WTC11 (cell line): Measurements from ENCODE around the gene EIF4E1B. TPM values are rescaled to one million over a fixed set of nuclear protein-coding genes. Genes with fewer than 3 reads are reported as not detected.

Experiments
- ATAC-seq: fragments of 200-7000 bp; cut with Tn5 transposase; 2 replicates; pipeline ENCODE4 v1.10.0; 2021; ENCODE audit warnings: mild to moderate bottlenecking, moderate library complexity
- CTCF ChIA-PET: fragments of 300-600 bp; sonication (Branson Sonifier 250); formaldehyde crosslinking; loops from one replicate; lab custom pipeline; 2021; ENCODE audit warnings: antibody characterized with exemption; lab: Charles Lee
- POLR2A ChIA-PET: fragments of 350-600 bp; sonication (Branson Sonifier 250); formaldehyde crosslinking; loops from one replicate; lab custom pipeline; 2021; ENCODE audit warnings: antibody characterized with exemption; lab: Charles Lee
- DNase-seq: peaks from one replicate; pipeline ENCODE4 v3.0.0; 2021; ENCODE audit warnings: low spot score
- H3K27ac Mint-ChIP-seq: 2 replicates; pipeline ENCODE4 v1.8.0; 2021; ENCODE audit warnings: mixed read lengths
- H3K27me3 Mint-ChIP-seq: 2 replicates; pipeline ENCODE4 v1.8.0; 2021; ENCODE audit warnings: low read depth, mild to moderate bottlenecking, moderate library complexity, mixed read lengths
- H3K36me3 Mint-ChIP-seq: 2 replicates; pipeline ENCODE4 v1.8.0; 2021; ENCODE audit warnings: mixed read lengths
- H3K4me1 Mint-ChIP-seq: 2 replicates; pipeline ENCODE4 v1.8.0; 2022; ENCODE audit warnings: mixed read lengths
- H3K4me3 Mint-ChIP-seq: 2 replicates; pipeline ENCODE4 v1.8.0; 2021; ENCODE audit warnings: mild to moderate bottlenecking, moderate library complexity, mixed read lengths
- H3K9me3 Mint-ChIP-seq: 2 replicates; pipeline ENCODE4 v1.8.0; 2021; ENCODE audit warnings: mixed read lengths
- ARID4B ChIP-seq: sonication (generic); formaldehyde crosslinking; IDR thresholded peaks from 2 replicates; pipeline ENCODE4 v1.8.0; 2023; ENCODE audit warnings: missing genetic modification reagents, mild to moderate bottlenecking, borderline replicate concordance
- CREB1 ChIP-seq: sonication (generic); formaldehyde crosslinking; IDR thresholded peaks from 2 replicates; pipeline ENCODE4 v1.8.0; 2023; ENCODE audit warnings: mild to moderate bottlenecking, missing genetic modification reagents
- EMX1 ChIP-seq: fragments of 250-450 bp; sonication (Bioruptor Pico); IDR thresholded peaks from 2 replicates; pipeline ENCODE4 v1.8.0; 2021; ENCODE audit warnings: mild to moderate bottlenecking
- ESRRA ChIP-seq: sonication (generic); formaldehyde crosslinking; IDR thresholded peaks from 2 replicates; pipeline ENCODE4 v1.8.1; 2022; ENCODE audit warnings: mild to moderate bottlenecking, missing genetic modification reagents, borderline replicate concordance
- JAZF1 ChIP-seq: fragments of 250-450 bp; sonication (Bioruptor Pico); IDR thresholded peaks from 2 replicates; pipeline ENCODE4 v1.9.0; 2021; ENCODE audit warnings: moderate library complexity, mild to moderate bottlenecking, inconsistent platforms
- RORB ChIP-seq: fragments of 250-450 bp; sonication (Bioruptor Pico); IDR thresholded peaks from 2 replicates; pipeline ENCODE4 v1.9.0; 2021; ENCODE audit warnings: mild to moderate bottlenecking
- TCF7 ChIP-seq: sonication (generic); formaldehyde crosslinking; IDR thresholded peaks from 2 replicates; pipeline ENCODE4 v1.8.0; 2022; ENCODE audit warnings: mild to moderate bottlenecking, low read depth, missing genetic modification reagents, moderate library complexity
- ZNF232 ChIP-seq: sonication (generic); formaldehyde crosslinking; IDR thresholded peaks from 2 replicates; pipeline ENCODE4 v1.8.0; 2022; ENCODE audit warnings: mild to moderate bottlenecking, missing genetic modification reagents
- ZNF281 ChIP-seq: sonication (generic); formaldehyde crosslinking; IDR thresholded peaks from 2 replicates; pipeline ENCODE4 v1.8.0; 2023; ENCODE audit warnings: mild to moderate bottlenecking, missing genetic modification reagents
- ZNF317 ChIP-seq: sonication (generic); formaldehyde crosslinking; IDR thresholded peaks from 2 replicates; pipeline ENCODE4 v1.8.1; 2023; ENCODE audit warnings: low read depth, mild to moderate bottlenecking, moderate library complexity, missing genetic modification reagents, borderline replicate concordance
- ZNF423 ChIP-seq: fragments of 250-450 bp; sonication (Bioruptor Pico); IDR thresholded peaks from 2 replicates; pipeline ENCODE4 v2.1.2; 2022; ENCODE audit warnings: mild to moderate bottlenecking, moderate library complexity
- ZNF512 ChIP-seq: sonication (generic); formaldehyde crosslinking; IDR thresholded peaks from 2 replicates; pipeline ENCODE4 v1.8.1; 2022; ENCODE audit warnings: missing genetic modification reagents, borderline replicate concordance
- total RNA-seq: library from RNA; stranded (reverse); gene quantifications from 3 replicates; pipeline ENCODE4 v1.2.3, GENCODE V29; 2021
- TF ChIP-seq, protein P1 (sequence below): sonication (generic); formaldehyde crosslinking; IDR thresholded peaks from 2 replicates; pipeline ENCODE4 v1.8.1; 2022; ENCODE audit warnings: low read depth, mild to moderate bottlenecking, moderate library complexity, missing genetic modification reagents, borderline replicate concordance
- TF ChIP-seq, protein P2 (sequence below): fragments of 250-450 bp; sonication (Bioruptor Pico); conservative IDR thresholded peaks from 2 replicates; pipeline ENCODE4 v1.9.0; 2021; ENCODE audit warnings: mild to moderate bottlenecking

Gene EIF4E1B
- total RNA-seq, 1 experiment from 2014 or later = 0.74 TPM

GRCh38 chr5:176625966-176626875, 4.3 kb upstream of the EIF4E1B start (continued):
- no peak for TF ChIP-seq ZNF512 (CRISPR knock-in tag)
- TF ChIP-seq ARID4B (CRISPR knock-in tag) = no peak
- TF ChIP-seq ZNF423 (CRISPR knock-in tag) = no peak
- TF ChIP-seq ESRRA (CRISPR knock-in tag) = no peak

DNA sequence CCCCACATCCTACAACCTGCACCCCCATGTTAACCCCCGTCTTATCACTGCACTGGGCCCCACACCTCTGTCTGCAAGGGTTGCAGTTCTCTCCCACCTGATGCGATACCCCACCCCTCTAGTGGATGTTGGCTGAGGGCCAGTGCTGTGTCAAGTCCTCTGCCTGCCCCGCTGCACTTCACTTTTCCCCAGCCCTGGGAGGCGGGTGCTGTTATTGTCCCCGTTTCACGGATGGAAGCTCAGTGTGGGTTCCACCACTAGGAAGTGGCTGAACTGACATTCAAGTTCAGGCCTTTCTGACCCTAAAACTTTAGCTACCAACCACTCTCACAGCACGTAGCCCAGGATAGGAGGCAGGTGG, 3.6 kb upstream of the EIF4E1B start:
- no peak for TF ChIP-seq ZNF232
- TF ChIP-seq ZNF281 (CRISPR knock-in tag) = no peak
- TF ChIP-seq, all 79 proteins: peak for 0
- H3K4me3 Mint-ChIP-seq = no peak overlapping the region
- H3K9me3 Mint-ChIP-seq = no peaks in the 10 kb centered on the region
- POLR2A ChIA-PET = interaction anchor here (0.7 kb wide), 1 partner anchor 845 kb away, joined by 4 read pairs; no protein-coding TSS in a partner anchor
- peaks cover 43% of the 10 kb centered on the region for H3K27me3 Mint-ChIP-seq
- CTCF ChIA-PET = interaction anchor here (0.9 kb wide), 1 partner anchor 34 kb away, joined by 3 read pairs; no protein-coding TSS in a partner anchor
- ATAC-seq (no peak), DNase-seq (no peak)
- H3K27ac Mint-ChIP-seq = no peak overlapping the region
- H3K4me1 Mint-ChIP-seq = peaks cover 26% of the 10 kb centered on the region
- H3K36me3 Mint-ChIP-seq = no peaks in the 10 kb centered on the region

DNA sequence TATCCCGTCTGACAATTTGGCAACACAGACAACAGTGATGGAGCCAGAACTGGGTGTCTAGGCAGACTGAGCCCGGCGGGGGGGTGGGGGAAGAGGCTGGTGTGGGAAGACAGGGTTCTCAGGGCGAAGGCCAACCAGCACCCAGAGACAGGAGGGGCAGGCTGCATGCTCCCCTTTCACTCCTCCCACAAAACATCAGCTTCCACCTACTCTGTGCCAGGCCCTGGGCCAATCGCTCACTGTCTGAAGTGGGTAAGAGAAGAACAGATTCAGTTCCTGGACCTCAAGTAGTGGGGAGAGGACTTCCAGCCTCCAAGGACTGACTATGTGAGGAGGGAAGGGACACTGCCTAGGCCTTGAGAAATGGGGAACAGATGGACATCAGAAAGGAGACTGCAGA, 2.9 kb upstream of the EIF4E1B start:
- DNase-seq (no peak), ATAC-seq (no peak)
- POLR2A ChIA-PET = no interaction called here
- no peak overlapping the region for H3K27ac Mint-ChIP-seq
- H3K4me1 Mint-ChIP-seq = peaks cover 26% of the 10 kb centered on the region
- H3K36me3 Mint-ChIP-seq = no peaks in the 10 kb centered on the region
- CTCF ChIA-PET = no interaction called here
- peaks cover 46% of the 10 kb centered on the region for H3K27me3 Mint-ChIP-seq
- no peak overlapping the region for H3K4me3 Mint-ChIP-seq
- no peaks in the 10 kb centered on the region for H3K9me3 Mint-ChIP-seq
- TF ChIP-seq ZNF317 (no peak), ZNF281 (CRISPR knock-in tag) (no peak), RORB (no peak), TCF7 (no peak), CREB1 (CRISPR knock-in tag) (no peak), EMX1 (CRISPR knock-in tag) (no peak), JAZF1 (CRISPR knock-in tag) (no peak)
- TF ChIP-seq, protein P1, sequence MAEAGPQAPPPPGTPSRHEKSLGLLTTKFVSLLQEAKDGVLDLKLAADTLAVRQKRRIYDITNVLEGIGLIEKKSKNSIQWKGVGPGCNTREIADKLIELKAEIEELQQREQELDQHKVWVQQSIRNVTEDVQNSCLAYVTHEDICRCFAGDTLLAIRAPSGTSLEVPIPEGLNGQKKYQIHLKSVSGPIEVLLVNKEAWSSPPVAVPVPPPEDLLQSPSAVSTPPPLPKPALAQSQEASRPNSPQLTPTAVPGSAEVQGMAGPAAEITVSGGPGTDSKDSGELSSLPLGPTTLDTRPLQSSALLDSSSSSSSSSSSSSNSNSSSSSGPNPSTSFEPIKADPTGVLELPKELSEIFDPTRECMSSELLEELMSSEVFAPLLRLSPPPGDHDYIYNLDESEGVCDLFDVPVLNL (CRISPR knock-in tag) = no peak
- TF ChIP-seq, protein P2, sequence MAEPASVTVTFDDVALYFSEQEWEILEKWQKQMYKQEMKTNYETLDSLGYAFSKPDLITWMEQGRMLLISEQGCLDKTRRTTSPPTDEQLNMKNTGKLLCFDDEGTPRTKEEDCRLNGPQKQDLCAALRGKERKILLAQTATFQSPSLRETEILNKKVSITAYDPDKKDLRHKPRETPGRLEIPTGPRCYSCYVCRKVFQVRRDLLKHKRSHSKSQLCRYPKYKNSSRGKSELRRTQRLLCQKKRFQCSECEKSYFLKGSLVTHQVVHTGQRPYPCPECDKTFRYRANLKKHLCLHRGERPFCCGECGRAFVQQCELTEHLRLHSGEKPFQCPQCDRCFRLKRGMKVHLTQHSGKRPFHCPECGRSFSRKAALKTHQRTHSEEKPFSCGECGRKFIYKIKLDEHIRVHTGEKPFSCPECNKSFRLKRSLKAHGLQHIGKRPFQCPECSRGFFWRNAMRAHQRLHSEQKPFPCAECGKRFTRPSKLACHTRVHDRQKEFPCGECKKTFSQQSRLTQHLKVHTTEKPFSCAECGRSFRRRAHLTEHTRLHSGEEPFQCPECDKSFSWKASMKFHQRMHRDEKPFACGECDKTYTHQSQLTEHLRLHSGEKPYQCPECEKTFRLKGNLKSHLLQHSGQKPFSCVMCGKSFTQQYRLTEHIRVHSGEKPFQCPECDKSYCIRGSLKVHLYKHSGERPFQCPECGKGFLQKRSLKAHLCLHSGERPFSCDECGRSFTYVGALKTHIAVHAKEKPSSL (CRISPR knock-in tag) = no peak
